NCI-H526 (cell line): ENCODE data around the gene CDH5.
"Not testable (repeated sequence)": the region's sequence is repeated elsewhere in the genome, so short reads cannot be mapped to it uniquely, and the experiment has no call there.

ENCODE experiments used
- DNase-seq, 2 experiments: peaks; one replicate each; lab custom pipeline; 2025; lab: John Stamatoyannopoulos, UW

The CDH5 gene

DNA sequence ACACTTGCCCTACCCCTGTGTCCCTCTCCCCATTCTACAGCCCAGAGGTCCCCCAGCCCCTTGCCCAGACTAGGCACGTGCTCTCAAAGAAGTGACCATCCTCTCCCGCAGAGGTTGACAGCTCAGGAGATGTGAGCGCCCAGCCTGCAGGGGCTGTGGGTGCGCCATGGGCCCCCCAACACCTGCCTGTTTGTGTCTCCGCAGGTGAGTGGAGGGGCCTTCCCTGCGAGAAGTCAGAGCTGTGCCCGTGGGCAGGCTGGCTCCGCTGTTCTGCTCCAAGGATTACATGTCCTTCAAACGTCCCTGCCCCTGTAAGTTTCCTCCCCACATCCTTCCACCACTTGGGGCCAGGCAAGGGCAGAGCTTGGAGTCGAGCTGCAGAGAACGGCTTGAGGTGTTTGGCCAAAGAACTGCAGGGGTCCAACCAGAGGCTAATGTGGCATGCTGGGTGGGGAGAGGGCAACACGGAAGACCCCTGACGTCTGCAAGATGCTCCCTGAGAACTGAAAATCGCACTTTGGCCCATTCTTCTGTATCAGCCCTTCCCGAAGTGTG, 71.0 kb downstream of the CDH5 start:
- no peak for DNase-seq

DNA sequence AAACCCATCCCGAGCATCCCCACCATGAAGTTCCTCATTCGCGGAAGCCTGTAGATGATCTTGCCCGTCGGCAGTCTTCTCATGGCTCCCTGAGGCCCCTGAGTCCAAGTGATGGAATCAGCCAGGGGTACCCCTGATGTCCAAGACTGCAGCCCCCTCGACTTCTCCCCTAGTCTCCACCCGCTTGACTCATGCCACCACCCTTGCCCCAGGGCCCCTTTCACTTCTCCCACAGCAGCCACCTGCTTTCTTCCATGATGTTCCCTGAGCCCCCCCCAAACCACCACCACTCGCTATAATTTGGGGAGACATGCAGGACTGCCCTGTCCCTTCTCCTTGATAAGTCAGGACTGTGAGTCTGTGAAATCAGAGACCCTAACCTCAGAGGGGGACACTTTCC, 72.0 kb downstream of the CDH5 start:
- no peak for DNase-seq

DNA sequence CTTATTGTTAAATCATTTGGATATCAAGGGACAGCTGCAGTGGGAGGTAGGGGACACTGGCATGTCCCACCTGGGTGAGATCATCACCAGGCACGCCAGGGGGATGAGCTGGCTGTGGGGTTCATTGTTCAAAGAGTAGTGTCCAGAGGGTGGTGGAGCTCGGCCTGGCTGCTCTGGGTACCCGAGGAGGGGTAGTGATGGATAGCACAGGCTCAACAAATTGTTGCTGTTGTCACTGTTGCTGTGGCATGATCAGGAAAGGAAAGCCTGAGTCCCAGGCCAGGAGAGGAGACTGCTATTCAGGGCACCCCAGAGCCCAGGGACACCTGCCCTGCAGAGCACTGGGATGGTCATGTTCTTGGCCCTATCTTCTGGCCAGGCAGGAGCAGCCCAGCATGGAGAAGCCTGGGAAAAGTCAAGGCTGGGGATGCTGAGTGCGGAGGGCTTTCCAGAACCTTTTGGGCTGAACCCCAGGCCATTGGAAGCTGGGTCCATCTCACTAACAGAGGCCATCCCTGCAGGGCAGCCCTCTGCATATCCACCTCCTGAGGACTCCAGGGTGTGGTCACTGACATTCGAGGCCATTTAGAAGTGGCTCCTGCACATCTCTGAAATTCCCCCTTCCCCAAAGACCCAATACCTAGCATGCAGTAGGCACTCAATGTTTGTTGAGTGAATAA, 72.7 kb downstream of the CDH5 start:
- DNase-seq: no peak

DNA sequence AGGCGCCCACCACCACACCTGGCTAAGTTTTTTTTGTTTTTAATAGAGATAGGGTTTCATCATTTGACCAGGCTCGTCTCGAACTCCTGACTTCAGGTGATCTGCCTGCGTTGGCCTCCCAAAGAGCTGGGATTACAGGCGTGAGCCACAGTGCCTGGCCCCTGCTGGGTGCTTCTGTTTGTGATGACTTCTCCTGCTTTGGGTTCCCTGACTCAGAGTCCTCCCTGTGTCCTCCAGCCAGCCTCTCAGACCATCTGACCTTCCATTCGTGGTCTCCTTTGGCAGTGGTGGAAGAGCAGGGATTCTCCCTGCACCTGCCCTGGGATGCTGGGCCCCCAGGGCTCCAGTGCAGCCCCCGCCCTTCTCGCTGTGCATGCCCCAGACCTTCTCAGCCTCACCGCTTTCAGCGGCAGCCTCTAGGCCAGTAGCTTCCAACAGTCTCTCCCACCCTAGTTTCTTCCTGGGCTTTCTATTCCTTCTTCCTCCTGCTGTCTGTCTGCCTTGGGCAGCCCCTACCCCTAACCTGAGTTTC, 73.8 kb downstream of the CDH5 start:
- DNase-seq: no peak

DNA sequence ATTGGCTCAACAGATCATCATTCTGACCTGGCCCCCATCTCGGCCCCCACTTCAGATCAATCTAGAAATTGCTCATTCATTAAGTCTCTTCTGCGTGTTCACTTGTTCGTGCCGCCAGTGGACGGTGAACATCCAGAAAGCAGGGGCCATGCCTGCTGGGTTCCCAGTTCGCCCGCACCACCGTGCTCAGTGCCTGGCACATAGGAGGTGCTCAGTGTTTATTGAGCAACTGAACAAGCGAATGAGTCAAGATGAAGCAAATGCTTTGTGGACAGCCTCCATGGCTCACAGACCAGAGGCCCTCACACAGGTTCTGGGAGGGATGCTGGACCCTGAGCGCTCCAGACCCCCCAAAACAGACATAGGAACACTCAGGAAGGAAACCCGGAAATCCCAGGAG, 74.5 kb downstream of the CDH5 start:
- no peak for DNase-seq

DNA sequence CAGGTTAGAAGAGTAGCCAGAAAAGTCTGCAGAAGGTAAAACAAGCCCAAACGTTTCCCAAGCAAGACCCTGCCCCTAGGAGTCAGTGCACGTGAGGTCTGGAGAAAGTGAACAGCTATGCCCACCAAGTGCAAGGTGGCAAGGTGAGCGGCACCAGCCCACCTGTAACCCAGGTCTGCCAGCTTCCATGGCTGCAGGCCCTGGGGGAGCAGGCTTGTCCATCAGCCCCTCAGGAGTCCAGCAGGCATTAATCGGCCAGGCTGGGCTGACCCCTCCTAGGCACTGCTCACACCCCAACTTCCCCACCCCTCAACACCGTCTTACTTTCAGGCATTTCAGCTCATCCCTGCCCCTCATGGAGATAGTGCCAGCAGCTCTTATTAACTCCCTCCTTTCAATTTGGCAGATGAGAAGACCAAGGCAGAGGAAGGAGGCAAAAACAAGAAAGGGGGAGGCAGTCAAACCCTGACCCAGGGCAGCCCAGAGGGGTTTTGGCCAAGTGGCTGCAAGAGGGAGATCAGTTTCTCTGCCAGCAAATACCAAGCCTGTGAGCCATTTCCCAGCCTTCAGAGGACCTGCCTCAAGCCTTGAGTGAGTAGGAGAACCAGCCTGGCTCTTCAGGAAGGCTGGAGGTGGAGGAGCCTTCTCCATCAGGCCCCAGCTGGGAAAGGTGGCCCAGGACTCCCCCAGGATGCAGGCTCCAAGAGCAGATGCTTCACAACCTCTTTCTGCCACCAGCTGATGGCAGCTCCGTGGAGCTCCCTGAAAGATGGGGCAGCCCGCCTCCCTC, 75.3 kb downstream of the CDH5 start:
- DNase-seq: no peak

DNA sequence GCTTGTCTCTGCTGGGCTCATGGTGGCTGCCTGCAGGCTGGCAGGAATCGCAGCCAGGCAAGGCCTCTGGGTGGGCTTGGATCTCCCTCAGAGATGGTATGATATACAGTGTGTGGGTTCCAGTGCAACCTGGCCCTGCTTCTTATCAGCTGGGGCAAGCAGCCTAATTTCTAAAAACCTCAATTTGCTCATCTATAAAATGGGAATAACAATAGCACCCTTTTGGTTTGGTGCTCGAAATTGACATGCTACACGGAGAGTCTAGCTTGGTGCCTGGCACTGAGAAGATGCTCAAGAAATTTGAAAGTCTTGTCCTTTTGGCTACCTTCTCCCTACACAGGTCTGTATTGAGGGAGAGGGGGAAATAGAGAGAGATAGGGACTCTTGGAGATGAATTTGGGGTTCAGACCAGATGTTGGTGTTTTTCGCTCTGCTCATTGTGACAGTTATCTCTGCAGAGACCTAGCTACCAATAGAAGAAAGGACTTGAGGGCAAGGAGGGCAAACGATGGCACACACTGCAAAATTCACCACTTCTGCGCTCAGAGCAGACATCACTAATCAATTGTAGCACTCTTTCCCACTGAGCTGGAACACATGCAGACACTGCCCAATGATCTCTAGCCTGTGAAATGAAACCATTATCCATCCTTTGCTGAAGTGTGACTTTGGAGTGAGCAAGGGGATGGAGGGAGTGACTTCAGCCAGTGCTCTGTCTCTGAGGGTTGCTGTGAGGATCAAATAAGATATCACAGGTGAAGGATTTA, 76.2 kb downstream of the CDH5 start:
- DNase-seq: no peak

DNA sequence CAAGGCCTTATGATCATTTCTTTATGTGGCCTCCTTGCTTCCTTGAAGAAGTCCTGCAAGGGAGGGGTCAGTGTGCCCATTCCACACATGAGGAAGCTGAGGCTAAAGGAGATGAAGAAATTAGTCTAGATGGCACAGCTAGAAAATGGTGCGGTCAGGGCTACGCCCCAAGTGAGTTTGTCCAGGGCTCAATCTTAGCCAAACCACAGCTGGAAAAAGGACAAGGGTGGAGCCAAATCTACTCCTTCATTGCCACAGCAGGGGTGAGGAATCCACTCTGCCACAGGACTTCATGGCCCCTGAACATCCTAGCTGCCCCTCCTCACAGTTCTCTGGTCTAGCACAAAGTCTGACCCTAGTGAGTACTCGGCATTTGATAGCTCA, 76.8 kb downstream of the CDH5 start:
- DNase-seq: no peak

DNA sequence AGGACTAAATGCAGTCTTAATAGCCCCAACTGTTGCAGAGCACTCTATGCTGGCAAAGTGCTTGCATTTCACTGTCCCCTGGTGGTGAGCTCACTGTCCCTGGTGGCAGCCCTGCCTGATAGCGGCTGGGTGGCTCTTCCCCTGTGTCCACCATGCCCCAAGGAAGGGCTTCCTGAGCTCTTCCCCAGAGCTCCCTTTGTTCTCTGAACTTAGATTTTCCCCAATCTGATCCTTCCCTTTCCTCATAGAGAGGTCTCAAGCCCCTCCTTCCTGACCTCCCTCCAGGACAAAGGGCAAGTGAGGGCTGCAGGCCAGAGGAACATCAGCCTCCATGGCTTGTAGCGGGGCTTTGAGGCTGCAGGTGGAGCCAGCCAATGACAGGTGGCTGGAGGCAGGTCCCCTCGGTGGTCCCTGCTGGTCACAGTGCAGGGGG, 77.6 kb downstream of the CDH5 start:
- no peak for DNase-seq

DNA sequence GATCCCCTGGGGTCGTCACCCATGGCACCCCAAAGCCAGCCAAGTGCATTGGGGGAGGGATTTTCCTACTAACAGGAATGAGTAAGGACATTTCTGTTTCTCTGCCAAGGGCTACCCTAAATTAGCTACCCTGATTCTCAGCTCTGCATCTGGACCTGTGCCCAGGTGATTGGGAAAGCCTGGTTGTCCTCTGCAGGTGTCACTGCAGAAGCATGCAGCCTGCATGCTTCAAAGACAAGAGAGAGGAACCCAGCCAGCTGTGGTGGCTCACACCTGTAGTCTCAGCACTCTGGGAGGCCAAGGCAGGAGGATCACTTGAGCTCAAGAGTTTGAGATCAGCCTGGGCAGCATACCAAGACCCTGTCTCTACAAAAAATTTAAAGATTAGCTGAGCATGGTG, 80.2 kb downstream of the CDH5 start:
- no peak for DNase-seq

DNA sequence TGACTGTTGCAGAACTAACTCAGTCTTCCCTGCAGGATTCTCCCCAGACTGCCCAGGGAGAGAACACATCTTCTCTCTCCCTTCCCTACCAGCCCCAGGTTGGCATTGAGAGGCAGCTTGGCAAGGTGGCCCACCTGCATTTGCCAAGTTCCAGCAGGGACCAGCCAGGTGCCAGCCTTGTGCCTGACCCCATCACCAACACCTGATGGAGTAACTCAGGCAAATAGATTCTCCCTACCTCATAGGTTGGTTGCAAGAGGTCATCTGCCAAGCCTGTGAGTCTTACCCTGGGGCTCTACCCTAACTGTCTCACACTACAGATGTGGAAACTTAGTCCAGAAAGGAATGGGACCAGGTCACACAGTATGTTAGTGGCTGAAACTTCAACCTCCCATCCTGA, 81.0 kb downstream of the CDH5 start:
- DNase-seq: no peak

DNA sequence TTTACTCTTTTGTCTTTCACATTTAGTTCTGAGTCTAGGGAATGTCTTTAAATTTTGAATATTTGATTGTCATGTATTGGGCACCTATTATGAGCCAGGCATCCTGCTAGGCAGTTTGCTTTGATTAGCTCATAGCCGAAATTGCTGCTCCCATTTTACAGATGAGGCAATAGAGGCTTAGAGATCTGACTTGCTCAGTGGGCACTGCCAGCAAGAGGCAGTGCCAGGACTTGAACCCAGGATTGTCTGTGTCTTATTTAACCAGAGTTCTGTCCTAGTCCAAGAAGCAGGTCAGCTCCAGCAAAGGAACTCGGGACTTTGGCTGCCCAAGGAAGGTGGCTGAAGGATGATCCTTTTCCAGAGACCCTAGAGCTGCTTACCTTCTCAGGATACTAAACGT, 85.1 kb downstream of the CDH5 start:
- DNase-seq: no peak

DNA sequence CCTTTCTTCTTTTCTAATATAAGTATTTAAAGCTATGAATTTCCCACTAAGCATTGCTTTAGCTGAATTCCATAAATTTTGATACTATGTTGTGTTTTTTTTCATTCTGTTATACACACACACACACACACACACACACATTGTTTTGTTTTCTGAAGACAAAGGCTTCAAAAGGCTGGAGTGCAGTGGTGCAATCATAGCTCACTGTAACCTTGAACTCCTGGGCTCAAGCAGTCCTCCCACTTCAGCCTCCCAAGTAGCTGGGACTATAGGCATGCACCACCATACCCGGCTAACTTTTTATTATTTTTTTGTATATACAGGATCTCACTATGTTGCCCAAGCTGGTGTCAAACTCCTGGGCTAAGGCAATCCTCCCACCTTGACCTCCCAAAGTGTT, 86.7 kb downstream of the CDH5 start:
- DNase-seq: not testable (repeated sequence)
